Stimulated activated CD4-positive, alpha-beta T cell treated with anti-CD3 and anti-CD28 coated beads, TNF-alpha, amount 100 ng/mL, for 48 hours (primary cell): Measurements from ENCODE around the gene PRAF2.

Experiments
- DNase-seq, 3 donors: peaks; one replicate each; pipeline ENCODE4 v3.0.0-alpha.2; 2020; ENCODE audit warnings: low read depth in 3 of 3

Gene PRAF2, protein sequence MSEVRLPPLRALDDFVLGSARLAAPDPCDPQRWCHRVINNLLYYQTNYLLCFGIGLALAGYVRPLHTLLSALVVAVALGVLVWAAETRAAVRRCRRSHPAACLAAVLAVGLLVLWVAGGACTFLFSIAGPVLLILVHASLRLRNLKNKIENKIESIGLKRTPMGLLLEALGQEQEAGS

DNA sequence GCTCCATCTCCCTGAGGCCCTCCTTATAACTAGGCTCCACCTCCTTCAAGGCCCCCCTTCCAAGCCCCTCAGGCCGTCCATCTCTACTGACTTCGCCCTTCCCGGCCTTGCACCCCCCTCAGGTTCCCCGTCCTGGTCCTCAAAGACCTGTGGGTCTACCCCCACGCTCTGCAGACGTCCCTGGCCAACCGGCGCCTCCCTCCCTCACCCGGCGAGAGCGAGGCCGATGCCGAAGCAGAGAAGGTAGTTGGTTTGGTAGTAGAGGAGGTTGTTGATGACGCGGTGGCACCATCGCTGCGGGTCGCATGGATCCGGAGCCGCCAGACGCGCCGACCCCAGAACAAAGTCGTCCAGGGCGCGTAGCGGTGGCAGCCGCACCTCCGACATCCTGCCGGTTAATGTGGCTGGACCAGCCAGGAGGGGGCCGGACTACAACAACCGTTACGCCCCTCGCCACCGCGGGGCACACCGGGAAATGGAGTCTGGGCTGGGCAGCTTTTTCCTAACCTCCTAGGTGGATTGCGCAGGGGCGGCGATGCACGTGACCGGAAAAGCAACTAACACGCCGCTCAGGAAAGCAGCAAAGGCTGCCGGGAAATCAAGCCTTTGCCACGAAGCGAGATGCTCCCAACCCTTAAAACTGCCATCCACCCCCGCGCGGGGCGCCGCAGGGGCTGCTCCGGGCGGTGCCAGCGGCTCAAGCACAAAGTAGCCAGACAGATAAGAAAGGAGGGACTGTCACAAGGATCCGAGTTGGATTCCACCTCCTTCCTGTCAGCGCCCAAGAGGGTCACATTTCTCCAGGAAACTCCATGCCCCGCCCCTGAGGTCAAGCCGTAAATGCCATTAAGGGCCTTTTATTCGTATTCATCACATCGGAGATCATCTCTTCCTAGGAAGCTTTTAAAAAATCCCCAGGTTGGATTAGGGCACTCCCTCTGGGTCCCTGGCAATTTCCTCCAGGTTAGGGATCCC is at the start of gene PRAF2:
PRAF2 (minus strand) TSS at position 402 of the 975 bp plus-strand sequence; CDS start at position 387, 15 bp downstream.
- DNase-seq, result peak; percentile 75 to 82 (median 77)

DNA sequence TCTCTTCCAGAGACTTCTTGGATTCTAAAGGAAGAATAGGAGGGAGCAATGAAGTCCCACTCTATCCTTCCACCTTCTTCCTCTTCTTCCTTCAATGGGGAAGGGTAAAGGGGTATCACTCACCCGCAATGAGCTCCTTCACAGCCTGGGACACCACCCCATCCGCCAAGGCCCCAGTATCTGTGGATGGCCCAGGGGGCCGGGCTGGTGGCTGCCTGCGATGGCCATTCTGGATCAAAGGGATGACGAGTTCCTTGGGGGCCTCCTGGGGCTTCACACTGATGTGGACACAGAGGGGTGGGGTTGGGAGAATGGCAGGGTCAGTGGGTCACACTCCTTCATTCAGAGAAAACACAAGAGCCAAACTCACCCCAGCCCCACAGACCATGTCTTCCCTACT is 48.7 kb upstream of the PRAF2 start:
- no peak for DNase-seq

DNA sequence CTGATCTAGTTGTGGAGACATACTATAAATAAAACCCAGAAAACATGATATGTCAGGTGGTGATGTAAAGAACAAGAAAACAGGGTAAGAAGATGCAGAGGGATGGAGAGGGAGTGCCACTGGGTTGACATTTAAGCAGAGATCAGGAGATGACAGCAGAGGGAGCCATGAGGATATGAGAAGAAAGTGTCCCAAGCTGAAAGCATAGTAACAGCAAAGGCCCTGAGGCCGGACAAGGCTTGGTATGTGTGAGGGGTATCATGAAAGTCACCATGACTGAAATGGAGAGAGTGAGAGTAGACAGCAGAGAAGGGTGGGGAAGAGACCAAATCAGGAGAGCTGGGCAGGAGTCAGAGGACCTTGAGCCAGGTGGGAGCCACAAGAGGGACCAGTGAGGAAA is 46.3 kb upstream of the PRAF2 start:
- DNase-seq, result no peak

DNA sequence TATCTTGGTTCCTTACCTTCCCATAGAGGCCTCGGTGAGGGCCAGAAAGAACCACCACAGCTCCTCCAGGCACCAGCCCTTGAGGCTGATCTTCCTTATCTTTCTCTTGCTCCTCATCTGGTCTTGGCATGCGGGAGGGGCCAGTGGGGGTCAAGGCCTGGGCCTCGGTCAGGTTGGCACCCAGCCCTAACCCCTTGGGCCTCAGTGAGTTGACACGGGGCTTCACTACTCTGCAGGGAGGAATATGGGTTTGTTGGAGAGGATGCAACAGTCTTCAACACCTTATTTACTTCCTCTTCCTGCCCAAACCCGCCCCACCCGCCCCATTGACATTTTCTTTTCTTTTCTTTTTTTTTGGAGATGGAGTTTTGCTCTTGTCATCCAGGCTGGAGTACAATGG is 43.8 kb upstream of the PRAF2 start:
- no peak for DNase-seq

DNA sequence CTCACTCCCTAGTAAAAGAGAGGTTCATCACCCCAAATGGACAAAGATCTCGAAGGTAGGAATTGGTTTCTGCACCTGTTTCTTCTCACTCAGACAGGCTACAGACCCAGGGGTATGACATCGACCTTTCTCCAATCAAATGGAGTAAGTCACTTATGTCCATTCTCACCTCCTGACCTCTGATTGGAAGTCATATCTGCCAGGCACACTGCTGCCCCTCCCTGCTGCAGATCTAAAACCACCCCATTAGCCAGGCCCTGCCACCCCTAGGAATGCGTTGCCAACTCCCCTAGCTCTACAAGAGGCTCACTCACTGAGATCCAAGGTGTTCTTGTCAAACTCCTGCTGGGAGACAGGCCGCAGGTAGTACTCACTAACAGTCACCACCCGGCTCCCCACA is 42.9 kb upstream of the PRAF2 start:
- no peak for DNase-seq

DNA sequence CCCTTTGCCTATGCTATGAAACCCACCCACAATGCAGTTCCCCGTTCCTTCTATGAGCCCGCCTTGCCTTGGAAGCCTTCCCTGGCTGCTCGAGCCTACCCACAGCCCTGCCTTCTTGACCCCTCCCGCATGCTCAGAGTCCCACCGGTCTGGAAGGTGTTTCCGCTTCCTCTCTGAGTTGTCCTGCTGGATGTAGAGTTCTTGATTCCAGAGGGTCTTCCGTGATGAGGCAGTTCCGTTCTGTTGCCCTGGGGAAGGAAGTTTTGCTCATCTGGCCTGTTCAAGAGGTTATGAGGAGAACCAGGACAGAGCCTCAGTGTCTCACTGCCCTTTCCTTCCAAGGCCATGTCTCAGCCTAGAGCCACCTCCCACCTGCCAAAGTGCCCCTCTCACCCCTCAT is 42.3 kb upstream of the PRAF2 start:
- no peak for DNase-seq

DNA sequence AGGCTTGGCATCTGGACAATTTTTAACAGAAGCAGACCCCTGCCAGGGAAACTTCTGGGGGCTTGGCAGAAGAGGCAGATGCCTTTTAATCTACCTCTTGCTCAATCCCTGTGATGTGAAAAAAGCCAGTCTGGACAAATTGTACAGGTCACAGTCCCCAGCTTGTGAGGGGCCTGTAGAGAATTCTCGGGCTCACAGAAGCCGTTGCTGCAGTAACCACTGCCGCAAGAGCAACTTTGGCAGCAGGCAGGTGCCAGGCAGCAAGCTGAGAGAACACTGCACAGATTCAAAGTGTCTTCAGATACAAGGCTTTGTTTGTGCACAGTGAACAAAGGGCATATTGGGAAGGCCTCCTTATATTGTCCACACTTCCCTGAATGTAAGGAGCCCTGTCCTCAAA is 38.0 kb upstream of the PRAF2 start:
- no peak for DNase-seq

DNA sequence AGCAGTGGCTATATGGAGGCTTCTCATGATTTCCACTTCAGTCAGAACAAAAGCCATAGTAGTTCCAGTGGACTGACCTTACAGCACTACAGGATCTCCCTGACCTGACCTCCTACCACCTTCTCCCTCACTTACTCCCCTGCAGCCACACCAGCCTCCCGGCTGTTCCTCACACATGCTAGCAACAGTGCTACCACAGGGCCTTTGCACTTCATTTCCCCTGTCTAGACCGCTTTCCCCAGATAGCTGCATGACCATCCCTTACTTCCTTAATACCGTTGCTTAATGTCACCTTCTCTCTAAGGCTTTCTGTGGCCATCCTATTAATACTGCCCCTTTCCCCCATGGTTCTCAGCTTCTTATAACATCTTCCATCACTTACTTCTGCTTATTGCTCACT is 36.6 kb upstream of the PRAF2 start:
- no peak for DNase-seq

DNA sequence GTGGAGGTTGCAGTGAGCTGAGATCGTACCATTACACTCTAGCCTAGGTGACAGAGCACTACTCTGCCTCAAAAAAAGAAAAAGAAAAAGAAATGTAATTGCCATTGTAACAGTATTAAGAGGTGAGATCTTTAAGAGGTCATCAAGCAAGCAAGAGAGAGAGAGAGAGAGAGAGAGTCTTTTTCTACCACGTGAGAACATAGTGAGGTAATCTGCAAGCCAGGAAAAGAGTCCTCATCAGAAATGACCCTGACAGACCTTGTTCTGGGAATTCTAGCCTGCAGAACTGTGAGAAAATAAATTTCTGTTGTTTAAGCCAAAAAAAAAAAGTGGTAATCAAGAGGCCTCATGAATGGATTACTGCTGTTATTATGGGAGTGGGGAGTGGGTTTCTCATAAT is 34.8 kb upstream of the PRAF2 start:
- DNase-seq, result no peak

DNA sequence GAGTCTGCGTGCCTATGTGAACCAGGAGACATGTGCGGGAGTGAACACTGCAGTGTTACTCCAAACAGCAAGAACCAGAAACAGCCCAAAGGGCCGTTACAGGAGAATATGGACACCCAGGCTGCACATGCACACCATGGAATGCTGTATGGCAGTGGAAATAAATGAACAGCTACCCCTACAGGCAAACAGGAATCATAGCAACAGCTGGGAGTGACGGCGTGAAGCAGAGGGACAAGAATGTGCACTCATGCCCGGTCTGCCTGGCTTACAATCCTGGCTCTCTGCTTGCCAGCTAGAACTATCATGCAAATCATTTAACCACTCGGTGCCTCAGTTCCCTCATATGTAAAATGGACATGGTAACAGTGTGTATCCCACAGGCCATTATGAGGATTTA is 33.1 kb upstream of the PRAF2 start:
- no peak for DNase-seq

DNA sequence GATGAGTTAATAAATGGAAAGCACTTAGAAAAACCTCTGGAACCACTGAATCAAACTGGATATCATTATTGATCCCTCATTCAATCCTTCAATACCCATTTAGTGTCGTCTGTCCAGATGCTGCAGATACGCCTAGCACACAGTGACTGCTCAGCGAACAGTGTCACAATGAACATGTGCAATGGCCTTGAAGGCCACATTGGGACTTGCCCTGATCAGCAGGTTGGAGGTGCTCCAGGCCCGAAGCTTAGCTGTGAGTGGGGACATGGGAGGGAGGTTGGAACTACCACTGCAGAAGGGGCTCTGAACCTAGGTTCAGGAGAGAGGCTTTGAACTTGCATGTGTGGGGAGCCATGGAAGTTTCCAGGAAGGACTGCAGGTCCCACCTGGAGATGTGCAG is 32.5 kb upstream of the PRAF2 start:
- DNase-seq, result no peak

DNA sequence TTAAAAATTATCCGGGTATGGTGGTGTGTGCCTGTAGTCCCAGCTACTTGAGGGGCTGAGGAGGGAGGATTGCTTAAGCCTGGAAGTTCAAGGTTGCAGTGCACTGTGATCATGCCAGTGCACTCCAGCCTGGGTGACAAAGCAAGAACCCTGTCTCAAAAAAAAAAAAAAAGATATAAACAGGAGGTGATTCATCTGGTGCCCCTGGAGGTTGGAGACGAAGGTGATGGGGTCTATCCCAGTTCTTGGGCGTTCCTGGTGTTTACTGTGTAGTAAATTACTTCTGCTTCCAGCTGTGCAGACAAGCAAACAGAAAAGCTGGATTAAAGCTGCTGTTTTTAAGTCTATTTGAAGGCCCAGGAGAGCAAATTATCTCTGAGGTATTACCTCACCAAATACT is 29.8 kb upstream of the PRAF2 start:
- DNase-seq, result no peak

DNA sequence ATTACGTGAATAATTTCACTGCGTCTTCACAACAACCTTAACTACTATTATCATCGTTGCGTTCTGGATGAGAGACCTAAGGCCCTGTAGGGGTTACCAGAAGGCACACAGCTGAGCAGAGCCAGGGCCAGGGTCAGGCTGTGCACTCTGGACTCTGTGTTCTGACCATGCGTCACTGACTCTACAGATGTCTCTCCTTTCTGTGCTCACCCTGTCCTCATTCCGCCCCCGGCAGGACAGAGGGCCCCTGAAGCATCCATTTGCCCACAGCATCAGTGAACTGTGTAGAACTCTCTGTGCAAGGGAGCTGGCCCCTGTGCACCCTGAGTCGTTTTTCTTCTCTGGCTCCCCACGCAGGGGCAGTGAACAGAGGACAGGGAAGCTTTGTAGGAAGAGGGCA is 28.4 kb upstream of the PRAF2 start:
- no peak for DNase-seq

DNA sequence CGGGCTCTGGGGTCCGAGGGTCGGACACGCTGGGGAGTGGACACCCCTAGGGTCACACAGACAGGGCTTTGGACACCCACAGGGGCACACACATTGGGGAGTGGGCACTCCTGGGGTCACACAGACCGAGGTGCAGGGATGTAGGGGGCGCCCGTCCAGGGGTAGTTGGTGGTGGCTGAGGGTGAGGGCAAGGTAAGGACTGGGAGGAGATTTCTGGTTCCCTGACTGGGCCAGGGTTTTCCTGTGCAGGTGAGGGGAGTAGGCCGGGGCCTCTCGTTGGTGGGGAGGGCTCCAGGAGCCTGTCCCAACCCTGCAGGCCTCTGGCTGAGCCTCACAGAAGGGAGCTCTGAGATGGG is 27.8 kb upstream of the PRAF2 start:
- no peak for DNase-seq

DNA sequence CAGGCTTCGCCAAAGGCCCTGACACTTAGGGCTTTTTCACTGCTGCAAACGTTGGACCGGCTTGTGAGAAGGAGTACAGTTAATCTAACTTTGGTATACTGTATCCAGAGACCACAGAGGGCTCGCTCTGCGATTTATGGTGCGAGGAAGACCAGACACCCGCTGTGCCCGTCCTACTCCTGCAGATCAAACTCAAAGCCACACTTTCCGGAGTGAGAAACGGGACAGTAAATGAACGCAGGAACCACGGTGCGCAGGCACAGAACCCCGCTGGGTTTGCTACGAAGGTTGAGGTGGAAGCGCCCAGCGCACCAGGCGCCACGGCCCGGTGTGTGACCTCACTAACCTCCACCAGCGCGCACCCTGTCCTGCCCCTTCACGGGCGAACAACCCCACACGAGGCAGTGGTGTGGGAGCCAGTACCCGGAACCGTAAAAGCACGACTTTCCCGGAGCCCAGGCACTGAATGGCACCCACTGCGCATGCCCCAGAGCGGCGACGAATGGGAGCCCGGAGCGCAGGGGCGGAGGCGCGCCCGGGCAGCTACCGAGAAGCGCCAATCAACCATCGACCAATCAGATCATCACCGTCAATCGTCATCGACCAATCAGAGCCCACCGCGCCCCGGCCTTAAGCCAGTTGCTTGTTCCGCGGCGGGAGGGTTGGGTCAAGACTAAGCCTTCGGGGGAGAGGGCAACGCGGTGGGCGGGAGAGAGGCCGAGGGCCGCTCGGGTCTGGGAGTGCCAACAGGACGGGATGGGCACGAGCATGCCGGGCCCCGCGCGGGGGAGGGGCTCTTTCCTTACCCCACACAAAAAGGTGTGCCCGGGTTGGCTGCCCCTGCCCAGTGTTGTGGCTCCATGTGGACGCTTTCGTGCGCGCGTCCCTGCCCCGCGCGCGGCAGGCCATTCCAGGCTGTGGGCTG is 27.2 kb upstream of the PRAF2 start:
- peak; percentile 70 to 80 (median 77) for DNase-seq

DNA sequence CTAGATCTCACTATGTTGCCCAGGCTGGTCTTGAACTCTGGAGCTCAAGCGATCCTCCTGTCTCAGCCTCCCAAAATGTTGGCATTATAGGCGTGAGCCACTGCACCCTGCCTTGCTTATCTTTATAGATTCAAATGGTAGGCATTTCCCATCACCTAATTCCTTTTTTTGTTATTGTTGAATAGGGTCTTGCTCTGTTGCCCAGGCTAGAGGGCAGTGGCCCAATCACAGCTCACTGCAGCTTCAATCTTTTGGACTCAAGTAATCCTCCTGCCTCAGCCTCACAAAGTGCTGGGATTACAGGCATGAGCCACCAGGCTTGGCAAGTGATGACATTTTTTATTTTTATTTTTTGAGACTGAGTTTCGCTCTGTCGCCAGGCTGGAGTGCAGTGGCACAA is 22.6 kb upstream of the PRAF2 start:
- DNase-seq, result no peak

DNA sequence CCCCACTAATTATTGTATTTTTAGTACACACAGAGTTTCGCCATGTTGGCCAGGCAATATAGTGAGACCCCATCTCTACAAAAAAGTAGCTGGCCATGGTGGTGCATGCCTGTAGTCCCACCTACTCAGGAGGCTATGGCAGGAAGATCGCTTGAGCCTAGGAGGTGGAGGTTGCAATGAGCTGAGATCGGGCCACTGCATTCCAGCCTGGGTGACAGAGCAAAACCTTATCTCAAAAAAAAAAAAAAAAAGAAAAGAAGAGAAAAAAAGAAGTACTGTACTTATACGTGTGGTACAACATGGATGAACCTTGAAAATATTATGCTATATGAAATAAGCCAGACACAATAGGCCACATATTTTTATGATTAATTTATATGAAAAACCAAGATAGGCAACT is 15.8 kb upstream of the PRAF2 start:
- DNase-seq, result no peak

DNA sequence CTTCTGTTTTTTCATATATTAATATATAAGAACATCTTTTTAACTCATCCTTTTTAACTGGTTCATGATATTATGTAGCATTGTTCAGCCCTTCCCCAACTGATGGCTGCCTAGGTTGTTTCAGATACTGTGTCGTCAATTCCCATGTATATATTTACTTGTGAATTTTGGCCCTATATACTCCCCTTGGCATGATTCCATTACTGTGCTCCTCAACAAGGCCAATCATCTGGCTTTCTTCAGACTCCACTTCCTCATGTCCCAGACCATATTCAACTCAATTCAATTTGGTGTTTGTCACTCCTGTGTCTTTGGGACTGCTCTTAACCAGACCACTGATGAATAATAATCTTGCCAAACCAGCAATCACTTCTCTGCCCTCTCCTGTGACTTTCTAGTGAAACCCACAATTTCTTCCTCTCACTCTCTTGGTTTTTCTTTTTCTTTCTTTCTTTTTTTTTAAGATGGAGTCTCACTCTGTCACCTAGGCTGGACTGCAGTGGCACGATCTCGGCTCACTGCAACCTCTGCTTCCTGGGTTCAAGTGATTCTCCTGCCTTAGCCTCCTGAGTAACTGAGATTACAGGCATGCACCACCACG is 8.6 kb upstream of the PRAF2 start:
- no peak for DNase-seq

DNA sequence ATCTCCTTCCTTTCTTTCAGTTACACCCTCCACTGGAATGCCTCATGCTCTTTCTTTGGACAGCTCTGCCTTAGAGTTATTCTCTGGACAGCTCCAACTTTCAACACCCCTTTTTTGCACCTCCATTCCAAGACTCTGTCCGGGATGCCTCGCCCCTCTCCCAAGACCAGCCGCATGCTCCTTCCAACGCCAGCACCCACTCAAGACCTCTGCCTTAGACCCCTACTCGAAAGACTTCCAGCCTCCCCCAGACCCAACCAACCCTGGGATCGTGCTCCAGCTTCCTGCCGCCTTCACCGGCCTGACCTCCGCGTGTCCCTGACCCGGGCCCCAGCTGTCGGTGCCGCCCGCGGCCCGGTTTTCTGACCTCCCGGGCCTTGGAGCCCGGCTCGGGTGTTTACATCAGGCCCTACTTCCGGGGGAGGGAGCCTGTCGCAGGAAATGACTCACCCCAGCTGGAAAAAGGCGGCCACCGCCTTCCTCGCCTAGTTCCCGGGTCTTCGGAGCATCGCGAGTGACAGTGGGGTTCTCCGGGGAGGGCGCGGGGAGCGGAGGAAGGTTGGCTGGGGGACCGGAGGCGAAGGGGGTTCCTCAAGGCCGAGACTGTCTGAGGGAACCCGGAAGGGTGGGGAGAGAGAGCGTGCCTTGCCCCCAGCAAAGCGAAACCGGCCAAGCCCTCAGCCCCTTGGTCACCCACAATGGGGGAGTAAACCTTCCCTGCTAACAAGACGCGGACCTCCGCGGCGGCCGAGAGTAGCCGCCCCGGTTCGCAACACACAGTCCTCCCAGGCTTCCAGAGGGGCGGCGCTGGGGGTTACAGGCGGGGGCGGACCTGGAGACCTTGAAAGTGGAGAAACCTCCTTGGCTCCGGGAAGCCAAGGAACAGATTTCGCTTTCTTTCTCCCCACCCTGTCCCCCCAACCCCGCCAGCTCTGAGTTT is 6.0 kb upstream of the PRAF2 start, which contains the start of gene WDR45:
WDR45 (minus strand) TSS at position 399 of the 940 bp plus-strand sequence. CDS start 1,792 bp downstream, outside the sequence.
- DNase-seq, result peak; percentile 36 to 47 (median 44)

DNA sequence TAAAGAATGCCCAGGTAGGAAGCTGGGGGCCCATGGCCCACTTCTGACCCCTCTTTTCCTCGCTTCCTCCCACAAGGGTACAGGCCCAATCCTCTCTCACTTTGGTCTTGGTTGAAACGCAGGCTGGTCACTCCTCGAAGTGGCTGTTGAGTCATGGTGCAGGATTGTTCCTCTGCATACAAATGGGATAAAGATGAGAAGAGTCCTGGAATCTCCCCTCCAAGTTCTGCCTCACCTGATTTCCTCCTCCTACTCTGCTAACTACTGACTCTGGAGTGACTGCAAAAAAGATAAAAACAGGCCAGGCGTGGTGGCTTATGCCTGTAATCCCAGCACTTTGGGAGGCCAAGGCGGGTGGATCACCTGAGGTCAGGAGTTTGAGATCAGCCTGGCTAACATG is 4.1 kb upstream of the PRAF2 start:
- DNase-seq, result no peak

DNA sequence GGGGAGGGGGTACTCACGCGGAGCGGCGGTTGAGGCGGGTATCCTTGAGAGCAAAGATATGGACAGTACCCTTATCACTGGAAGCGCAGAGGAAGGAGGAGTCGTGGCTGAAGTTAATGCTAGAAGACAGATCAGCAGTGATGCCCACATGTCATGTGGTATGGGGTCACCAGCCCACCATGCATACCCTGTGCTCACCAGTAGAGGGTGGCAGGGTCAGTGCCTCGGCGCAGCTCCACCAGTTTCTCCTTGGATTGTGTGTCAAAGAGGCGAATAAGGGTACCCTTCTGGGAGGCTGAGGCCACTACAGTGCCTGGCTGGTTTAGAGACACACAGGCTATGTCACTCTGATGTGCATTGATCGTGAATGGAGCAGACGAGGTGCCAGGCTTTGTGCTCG is 1.5 kb upstream of the PRAF2 start:
- no peak for DNase-seq
